GM04504 (cell line): ENCODE results near the gene NREP.

Experiments used
- DNase-seq: peaks from one replicate; pipeline ENCODE4 v3.0.0-alpha.2; 2012; ENCODE audit warnings: low read depth

The NREP gene

DNA sequence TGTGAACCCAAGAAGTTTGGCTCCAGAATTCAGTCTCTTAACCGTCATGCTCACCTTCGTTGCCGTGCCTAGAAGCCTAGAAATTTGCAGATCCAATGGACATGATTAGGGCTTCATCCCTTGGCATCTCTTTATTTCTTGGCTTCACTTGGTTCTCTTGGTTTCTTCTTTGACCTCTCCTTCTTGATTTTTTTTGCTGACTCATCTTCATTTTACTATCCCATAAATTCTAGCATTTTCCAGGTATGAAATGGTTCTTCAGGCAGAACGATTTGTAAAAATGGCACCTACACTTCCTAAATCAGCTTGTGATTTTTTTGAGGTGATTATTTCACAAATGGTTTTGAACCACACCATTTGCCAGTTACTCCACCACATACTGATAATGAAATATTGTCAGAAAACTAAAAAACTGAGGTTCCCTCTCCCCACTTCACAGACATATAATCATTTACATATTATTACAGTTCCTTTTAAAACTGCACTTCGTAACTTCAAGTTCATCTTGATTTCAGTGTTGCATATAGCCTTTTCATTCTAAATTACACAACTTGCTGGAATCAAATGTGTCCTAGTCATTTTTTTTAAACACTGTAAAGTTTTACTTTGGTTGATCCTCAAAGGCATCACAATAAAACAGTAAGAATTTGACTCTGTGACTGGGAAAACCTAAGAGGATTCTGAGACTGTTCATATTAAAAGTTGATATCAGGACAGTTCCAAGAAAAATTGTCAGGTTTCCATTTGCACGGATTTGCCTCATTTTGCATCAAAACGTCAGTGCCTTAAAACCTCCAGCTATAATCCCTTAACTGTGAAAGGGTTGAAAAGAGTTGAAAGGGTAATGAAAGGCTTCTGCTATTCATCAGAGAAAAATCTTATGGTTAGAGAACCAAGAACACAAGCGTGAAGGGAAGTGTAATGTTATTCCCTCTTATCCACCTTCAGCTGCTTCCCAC, 8.9 kb upstream of the NREP start:
- DNase-seq: no peak

DNA sequence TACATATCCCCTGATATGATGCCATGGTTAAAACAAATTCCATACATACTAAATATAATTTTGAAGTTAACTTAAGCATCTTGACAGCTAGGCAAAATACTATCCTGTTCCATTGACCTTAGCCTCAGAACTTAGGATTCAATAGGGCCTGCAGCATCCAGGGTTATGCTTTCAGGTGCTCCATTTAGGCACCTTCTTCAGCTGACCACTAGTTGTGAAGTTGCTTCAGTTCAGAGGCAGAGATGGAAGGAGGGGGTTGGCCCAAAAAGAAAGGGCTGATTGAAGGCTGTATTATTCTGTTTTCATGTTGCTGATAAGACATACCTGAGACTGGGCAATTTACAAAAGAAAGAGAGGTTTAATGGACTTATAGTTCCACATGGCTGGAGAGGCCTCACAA, 7.0 kb upstream of the NREP start:
- no peak for DNase-seq

DNA sequence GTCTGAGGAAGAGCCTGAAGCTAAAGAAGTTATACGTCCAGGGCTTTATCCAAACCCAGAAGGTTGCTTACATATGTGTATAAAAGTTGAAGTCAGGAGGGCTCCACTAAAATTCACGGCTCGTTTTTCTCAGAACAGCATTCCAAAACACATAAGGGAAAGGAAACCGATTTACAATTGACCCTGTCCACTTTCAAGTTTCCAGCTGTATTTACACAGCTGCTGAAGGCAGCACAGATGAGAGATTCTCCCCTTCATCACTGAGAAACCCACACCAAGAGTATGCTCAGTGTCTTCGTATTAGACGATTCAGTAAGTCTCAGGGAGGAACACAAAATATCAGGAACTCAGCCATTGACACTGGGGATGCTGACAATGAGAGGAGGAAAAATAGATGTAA, 5.9 kb upstream of the NREP start:
- DNase-seq: no peak

DNA sequence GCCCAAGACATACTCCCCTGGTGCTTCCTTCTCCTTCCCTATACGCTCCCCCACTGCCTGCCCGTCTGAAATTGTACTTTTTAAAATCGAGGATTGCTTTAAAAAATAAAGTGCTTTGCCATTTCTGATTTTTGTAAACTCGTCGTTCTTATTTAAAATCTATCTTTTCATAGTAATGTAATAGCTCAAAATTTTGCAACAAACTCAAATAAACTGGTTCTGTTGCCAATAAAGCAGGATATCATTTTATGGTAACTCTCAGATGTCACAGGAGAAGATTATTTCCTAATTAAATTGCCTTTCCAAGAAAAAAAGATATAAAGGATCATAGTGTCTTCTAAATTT, 1.3 kb upstream of the NREP start:
- no peak for DNase-seq

DNA sequence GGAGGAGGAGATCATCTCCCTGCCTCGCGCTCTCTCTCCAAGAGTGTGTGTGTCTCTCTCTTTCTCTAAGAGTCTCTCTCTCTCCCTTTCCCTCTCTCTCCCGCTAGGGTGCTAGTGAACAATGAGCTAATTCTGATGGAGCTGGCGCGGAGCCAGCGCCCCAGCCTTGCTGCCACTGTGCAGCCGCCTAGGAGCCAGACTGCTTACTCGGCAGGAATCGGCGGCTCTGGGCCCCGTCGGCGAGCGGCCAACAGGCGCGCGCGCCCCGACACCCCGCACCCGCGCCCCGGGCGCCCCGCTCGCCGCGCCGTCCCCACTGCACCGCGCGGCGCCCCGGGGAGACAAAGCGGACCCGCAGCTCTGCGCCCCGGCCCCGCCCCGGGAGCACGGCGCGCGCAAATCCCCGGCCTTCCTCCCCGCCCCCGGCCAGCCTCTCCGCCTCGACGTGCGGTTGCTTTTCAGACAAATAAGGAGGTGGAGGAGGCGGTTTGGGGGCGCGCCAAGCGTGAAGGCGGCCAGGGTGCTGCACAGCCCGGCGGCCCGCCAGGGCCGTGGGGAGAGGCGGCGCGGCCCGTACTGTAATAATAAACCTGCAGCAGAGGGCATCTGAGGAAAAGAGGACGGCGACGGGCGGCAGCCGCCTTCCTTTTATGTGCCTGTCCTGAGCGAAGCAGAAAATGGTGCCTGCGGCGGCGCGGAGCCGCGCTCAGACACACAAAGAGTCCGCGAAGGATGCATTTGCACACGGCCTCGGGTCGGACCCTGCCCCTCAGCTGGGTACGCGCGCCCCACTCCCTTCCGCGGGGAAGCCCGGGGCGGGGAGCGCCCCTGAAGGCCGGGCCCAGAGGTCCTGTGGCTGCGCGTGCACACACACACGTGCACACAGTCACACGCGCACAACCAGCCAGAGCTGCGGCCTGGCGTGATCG, 625 bp upstream of the NREP start:
- DNase-seq: peak; percentile 90

DNA sequence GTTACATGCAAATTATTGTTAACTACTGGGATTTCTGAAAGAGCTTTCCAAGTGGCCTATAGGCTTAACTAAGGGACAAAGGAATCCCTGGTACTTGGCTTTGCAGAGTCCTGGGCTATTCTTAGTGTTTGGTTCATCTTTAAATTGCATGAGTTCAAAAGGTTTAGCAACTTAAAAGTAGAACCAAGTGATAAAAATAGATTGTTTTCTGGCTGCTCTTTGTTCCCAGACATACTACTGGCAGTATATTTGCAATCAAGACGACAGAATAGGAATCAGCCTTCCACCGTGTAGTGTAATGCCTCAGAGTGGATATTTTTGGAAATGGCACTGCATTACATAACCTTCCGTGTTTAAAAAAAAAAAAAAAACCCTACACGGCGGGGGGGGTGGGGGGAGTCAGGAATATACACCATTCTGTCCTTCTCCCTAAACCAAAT, 1.0 kb downstream of the NREP start:
- no peak for DNase-seq

DNA sequence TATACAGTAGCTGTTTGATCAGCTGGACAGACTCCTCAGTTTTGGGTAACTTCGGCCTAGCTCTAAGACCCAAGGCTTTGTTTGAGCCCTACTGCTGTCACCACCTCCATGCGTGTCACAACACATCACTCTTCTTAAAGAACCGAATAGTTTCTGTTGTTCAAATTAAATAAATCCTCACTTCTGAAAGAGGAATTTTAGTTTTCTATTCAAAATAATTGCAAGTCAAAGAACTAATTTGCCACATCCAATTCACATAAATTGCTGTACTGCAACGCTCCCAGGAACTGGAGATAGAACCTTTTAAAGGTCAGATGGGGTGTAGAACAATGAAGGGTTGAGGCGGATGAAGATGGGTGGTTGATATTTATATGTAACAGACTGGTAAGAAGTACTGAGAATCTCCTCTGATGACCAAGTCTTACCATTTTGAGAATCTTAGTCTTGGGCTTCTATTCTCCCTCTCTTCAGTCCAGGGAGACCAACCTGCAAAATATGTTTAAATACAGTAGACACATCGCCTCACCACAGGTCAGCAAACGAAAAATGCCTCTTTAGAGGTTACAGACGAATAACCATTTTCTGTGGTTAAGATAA, 1.6 kb downstream of the NREP start:
- no peak for DNase-seq

DNA sequence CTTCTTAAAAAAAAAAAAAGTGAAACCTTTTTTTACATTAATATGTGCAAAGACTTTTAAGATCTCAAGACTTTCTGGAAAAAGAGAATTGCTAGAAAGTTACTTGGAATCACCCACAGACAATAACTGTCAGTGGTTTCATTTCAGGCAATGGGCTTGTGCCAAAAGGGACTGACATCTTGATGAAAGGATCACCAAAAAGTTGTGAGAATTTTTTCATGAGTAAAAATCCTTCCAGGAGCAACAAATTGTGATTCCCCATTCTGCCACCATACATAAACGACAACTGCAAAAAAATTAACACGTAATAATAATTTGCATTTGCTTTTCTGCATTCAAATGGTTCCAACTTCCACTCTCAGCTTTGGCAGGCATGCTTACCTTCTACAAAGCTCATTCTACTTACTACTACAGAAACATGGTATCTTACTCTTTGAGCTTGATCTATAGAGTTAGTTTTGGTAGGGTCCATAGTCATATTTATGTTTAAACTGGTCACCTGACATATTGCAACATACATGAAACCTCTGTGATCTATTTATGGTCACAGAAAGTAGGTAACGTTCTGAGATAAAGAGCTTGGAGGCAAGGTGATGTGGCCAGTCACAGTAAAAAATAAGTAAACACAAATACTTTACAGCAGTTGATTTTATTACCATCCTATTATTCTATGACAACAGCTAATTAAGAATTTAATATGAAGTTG, 3.0 kb downstream of the NREP start:
- DNase-seq: no peak

DNA sequence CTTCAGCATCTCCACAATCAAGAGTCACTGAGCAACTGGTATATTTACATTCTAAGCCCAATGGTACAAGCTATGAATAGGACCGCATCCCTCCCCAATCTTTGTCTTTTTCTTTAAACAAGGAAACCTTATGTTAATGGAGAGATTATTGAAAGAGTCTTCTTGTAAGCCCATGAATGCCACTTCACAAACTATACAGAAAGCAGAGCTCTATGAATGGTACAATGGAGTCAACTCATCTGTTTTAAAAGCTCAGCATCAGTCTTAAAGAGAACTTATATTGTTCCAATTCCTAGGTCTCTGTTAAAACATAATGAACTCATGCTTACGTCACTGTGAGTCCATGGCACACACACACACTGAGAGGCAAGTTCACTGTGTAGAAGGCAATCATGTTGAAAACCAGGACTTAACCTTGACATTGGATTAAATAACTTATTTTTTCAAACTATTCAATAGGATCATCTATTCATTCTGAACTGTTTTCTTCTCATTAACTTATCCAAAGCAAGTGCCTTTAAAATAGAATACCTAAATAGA, 4.5 kb downstream of the NREP start:
- DNase-seq: no peak

DNA sequence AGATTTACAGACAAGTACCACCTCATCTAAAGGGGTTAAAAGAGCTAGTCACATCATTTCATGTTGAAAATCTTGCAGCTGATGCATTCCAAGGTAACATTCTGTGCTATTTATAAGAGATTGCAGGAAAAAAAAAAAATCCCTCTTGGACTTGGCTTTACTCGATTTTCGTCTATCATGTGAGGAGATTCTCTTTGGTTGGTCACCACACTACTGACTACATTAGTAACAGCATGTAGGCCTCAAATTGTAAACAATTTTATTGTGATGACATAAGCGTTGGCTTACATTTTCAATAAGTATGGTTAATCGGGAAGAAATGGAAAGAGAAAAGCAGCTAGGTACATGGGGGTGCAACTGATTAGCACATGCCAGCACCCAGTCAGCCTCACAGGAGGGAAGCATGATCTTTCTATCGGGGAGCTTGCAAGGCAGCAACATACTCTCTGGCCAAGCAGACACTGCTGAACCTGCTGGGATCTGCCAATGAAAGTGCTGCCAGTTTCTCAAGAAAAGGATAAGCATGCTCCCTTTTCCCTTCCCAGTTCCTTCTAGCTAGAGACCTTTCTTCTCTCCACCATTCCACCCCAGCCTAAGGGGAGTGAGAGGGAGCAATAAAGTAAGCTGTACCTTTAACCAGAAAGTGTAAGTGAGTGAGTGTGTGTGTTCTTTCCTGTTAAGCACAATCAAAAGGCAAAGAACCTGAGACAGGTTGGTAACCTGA, 7.5 kb downstream of the NREP start:
- DNase-seq: no peak

DNA sequence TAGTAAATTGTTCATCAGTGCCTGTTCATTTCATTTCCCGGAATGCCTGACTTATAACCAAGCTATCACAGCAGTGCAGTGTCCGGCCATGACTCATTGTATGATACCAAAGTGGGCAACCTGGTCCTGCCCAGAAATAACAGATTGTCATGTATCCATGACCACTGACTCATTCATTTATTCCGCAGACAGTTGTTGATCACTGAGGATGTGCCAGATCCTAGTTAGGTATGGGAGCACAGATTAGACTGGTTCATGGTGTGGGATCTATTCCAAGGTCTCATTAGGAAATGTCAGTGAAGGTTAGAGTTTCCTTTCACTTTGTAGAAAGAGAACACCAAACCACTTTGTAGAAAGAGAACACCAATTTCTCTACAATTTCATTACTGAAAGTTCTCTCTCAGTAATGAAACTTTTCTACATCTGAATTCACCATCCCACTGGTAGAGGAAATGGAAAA, 8.7 kb downstream of the NREP start:
- peak; percentile 51 for DNase-seq

DNA sequence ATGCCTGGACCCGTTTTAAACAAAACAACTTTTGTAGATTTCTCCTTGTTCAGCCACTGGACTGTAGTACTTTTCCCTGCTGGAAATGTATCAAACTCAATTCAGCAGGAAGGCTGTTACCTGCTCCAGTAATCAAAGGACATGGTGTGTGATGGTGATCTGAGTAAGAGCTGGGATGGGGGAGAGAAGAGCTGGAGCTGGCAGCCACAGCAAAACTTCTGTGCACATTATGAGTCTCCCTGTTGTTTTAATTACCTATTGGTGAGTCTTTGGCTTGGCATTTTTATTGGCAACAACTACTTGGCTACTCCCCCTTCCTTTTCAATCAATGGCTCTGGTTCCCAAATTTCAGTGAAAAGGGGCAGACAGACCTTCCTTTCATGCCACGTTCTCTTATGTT, 9.7 kb downstream of the NREP start:
- no peak for DNase-seq

DNA sequence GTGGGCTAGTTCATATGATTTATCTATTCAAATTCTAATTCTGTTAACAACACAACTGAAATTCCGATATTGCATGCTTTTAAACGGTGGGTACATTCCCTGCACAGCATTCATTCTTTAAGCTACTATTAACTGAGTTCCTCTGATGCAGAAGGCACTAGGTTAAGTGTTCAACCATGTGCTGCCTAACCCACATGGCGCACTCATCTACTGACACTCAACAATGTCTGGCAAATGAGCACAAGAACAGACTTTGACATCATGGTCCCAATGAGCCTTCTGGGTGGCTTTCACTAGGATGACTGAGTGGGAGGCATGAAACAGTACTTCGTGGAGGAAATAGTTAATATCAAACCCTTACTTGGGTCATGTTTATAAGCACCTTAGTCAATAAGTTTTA, 10.2 kb downstream of the NREP start:
- DNase-seq: no peak

DNA sequence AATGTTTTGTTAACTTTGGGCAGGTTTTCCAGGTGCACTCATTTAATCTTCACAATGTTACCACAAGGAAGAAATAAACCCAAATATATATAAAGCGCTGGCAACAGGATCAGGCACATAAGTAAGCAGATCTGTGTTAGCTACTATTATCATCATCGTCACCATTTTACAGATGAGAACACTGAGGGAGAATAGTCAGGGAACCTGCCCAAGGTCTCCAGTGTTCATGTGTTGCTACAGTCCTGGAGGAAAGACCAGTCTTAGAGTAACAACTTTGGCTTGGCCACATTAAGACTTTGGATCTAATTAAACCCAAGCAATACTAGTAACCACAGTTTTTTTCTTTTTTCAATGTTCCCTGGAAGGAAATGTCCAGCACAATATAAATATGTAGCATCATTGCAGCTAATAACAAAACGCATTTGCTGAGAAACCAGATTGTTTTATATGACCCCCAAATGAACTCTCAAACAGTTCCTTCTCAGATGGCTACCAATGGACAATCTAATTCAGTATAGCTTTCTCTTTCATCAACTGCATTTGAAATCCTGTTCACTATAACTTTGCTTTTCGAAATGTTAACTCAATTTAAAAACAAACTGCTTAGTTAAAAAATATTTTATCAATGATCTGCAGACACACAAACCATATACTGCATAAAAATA, 11.8 kb downstream of the NREP start:
- no peak for DNase-seq

DNA sequence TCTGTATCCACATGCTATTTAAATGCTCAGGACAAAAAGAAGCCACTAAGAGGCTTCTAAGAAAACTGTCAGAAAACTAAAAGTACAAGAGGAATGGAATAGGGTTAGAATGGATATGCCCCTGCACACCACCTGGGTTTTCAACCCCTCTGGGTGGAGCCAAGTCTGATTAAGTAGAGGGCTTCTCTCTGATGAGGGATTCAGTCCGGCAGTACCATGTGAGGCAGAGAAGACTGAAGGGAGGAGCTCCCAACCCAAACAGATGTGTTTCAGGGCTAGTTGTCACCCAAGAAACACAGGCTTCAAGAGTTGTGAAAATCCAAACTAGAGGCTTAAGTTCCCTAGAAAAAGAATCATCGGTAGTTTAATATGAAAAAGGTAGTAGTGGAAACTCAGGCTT, 12.5 kb downstream of the NREP start:
- no peak for DNase-seq

DNA sequence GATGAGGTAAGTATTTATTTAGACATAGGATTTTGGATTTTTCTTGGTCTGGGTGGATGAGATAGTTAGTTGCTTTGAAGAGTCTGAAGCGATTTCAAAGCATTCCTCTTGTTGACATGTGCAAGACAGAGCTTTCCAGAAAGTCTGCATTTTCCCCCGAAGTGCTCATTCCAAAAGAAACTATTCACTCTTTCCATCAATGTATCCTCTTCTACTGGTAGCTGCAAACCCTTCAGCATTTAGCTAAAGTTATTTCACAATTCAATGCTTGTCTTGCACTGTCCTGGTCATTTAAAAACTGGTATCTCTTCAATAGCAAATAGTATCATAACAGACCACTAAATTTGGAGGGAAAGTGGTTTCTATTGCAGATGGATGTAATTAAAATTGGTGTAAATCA, 13.0 kb downstream of the NREP start:
- no peak for DNase-seq

DNA sequence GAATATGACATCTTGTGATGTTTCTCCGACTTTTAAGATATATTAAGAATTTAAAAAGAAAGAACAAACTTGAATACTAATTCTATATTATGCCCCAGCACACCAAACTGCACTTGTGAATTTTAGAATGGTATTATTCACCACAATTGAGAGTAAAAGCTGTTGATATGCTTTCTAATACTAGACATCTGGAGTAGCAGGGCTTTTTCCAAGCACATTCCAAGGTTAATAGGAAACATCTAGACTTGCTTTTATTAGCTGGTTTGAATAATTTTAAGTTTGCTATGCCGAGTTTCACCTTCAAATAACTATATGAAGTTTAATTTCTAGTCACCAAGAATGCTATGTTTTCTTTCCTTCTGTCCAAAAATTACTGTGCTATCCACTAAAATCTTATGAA, 13.5 kb downstream of the NREP start:
- no peak for DNase-seq

DNA sequence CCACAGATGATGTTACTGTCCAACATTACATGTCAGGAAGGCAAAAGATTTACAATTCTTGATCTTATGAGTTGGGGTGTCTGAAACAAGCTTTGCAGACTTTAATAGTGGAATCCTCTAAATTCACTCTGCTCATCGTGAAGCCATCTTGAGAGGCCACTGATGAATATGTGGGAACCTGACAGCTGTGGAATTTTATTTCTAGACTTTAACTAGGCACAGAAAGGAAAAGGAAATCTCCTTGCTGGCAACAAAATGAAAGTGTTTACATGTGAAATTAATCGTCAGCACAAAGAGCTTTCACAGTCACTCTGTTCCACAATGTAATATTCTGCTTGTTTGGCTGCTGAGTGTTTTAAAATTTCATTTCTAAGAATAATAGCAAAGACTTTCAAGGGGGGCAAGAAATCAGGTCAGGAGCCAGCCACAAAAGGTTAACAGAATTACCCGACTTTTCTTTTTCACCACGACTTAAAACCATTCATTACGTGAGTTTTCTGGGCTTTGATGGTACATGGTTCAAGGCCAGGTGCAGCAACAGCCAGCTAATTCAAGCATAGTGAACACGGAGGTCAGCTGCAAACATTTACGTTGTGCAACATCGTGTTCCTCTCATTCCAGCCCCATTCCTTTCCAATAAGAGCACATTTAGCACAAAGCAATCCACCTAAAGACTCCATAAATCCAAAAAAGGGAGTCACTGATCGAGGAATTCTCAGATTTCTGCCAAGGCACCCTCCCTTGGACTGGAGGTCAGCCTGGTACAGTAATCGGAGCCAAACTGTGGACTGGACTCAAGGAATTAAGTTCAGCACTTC, 14.6 kb downstream of the NREP start:
- DNase-seq: peak; percentile 88

DNA sequence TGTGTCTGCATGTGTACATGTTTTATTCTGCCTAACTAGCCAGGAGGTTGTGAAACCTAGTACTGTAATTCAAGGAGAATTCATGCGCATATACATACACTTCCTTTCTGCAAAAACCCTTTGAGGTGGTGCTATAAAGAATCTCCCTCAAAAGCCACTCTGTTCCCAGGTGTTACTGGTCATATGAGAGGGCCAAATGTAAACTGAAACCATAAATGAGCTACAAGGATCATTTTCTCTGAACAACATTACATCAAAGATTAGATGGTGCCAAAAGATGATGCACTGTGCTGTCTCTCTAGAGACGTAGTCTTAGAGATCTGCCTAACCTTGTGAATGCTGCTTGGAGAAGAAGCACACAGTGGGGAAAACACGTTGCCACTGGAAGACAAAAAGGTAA, 15.7 kb downstream of the NREP start:
- DNase-seq: no peak

DNA sequence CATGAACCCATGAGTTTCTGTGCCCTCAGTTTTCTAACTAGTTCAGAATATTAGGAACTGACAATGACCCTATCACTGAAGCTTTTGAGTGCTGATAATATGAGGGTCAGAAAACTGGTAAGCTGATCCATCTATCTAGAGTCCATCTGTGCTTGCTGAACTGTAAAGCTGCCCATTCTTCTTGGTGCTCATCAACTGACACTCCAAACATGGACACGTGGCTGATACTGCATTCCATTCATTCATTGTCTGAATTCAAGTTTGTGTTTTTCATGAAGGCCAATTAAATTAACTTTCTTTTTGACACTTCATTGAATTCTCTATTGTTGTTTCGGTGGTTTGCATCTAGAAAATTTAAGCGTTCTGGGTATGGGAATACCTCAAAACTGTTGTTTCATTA, 17.6 kb downstream of the NREP start:
- no peak for DNase-seq
